GM19023 (cell line): Measurements from ENCODE around the gene ASCL5.

Source experiments
- ATAC-seq: cut with Tn5 transposase; IDR thresholded peaks from one replicate; pipeline ENCODE4 v1.9.1; 2021; ENCODE audit warnings: mild to moderate bottlenecking, moderate library complexity; ENCODE audit not compliant: unreplicated experiment

Gene ASCL5

GRCh38 chr1:201088901-201089525 is 38.0 kb downstream of the ASCL5 start:
- ATAC-seq = no peak

GRCh38 chr1:201088395-201088794 is 38.6 kb downstream of the ASCL5 start:
- ATAC-seq = no peak

GRCh38 chr1:201085902-201086735 is 40.9 kb downstream of the ASCL5 start:
- no peak for ATAC-seq

GRCh38 chr1:201084295-201084694 is 42.7 kb downstream of the ASCL5 start:
- ATAC-seq = no peak

- ATAC-seq = no peak
These were observed 43.2 kb downstream of the ASCL5 start for GRCh38 chr1:201083741-201084140.

- ATAC-seq = no peak
These were observed 46.8 kb downstream of the ASCL5 start for GRCh38 chr1:201080135-201080534.

GRCh38 chr1:201077736-201078135 is 49.2 kb downstream of the ASCL5 start:
- ATAC-seq = no peak

GRCh38 chr1:201077116-201077515 is 49.9 kb downstream of the ASCL5 start:
- no peak for ATAC-seq

- no peak for ATAC-seq
These were observed 50.9 kb downstream of the ASCL5 start for GRCh38 chr1:201076092-201076491.

- no peak for ATAC-seq
These were observed 53.0 kb downstream of the ASCL5 start for GRCh38 chr1:201074018-201074417.

- ATAC-seq = no peak
These were observed 54.1 kb downstream of the ASCL5 start for GRCh38 chr1:201072922-201073321.

- ATAC-seq = no peak
These were observed 54.8 kb downstream of the ASCL5 start for GRCh38 chr1:201072149-201072548.

- ATAC-seq = no peak
These were observed 57.3 kb downstream of the ASCL5 start for GRCh38 chr1:201069636-201070035.

GRCh38 chr1:201068976-201069375 is 58.0 kb downstream of the ASCL5 start:
- no peak for ATAC-seq

- ATAC-seq = no peak
These were observed 60.0 kb downstream of the ASCL5 start for GRCh38 chr1:201066986-201067385.

- ATAC-seq = no peak
These were observed 61.3 kb downstream of the ASCL5 start for GRCh38 chr1:201065686-201066085.

- no peak for ATAC-seq
These were observed 62.2 kb downstream of the ASCL5 start for GRCh38 chr1:201064806-201065205.
